ENCODE measurements around the gene CLTCL1. TPM values are rescaled to one million over a fixed set of nuclear protein-coding genes. Genes with fewer than 3 reads are reported as not detected.

CLTCL1 gene
- total and polyA plus RNA-seq, 5 donors = 16.6 to 26.7 (median 20.6) TPM

GRCh38 chr22:19229600-19229999, 61.9 kb downstream of the CLTCL1 start:
- Histone ChIP-seq H3K4me3 (ENCODE audit: low read length) (no peak overlapping the region), H3K4me1 (ENCODE audit: control insufficient read depth, insufficient read depth, low read length) (no peaks in the 10 kb centered on the region), H3K9me3 (ENCODE audit: control insufficient read depth, low read length) (no peaks in the 10 kb centered on the region), H3K27me3 (ENCODE audit: control insufficient read depth, insufficient read depth) (no peaks in the 10 kb centered on the region), H3K27ac (ENCODE audit: low read length) (no peak overlapping the region)
- intact Hi-C loops (cut with DNase I) = no loop called here
- 80% methylated on average over 2 of the region's 2 CpGs for WGBS
- DNase-seq = no peak
- no peak for ATAC-seq

- no peak overlapping the region for H3K4me3 ChIP-seq (ENCODE audit: low read length)
- no peaks in the 10 kb centered on the region for H3K27me3 ChIP-seq (ENCODE audit: control insufficient read depth, insufficient read depth)
- no peaks in the 10 kb centered on the region for H3K4me1 ChIP-seq (ENCODE audit: control insufficient read depth, insufficient read depth, low read length)
- H3K9me3 ChIP-seq (ENCODE audit: control insufficient read depth, low read length) = no peaks in the 10 kb centered on the region
- H3K27ac ChIP-seq (ENCODE audit: low read length) = no peak overlapping the region
- intact Hi-C loops (cut with DNase I) = no loop called here
- 72% methylated on average over 4 of the region's 4 CpGs for WGBS
- DNase-seq (no peak), ATAC-seq (no peak)
These were observed 63.3 kb downstream of the CLTCL1 start for GRCh38 chr22:19228179-19228578.

DNA sequence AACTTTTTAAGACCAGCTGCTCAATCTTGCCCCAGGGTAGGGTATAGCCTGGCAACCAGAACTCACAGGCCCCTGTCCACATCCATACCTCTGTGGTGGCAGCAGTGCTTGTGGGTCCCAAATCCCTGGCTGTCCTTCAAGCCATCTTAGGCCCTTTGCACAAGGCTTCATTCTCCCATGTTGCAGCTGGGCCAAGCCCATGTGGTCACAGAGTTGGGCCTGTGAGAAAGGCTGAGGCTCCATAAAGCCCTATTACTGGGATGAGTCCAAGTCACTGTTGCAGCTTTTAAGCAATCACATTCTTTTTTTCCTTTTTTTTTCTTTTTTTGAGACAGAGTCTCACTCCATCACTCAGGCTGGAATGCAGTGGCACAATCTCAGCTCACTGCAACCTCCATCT, 65.1 kb downstream of the CLTCL1 start:
- no peak overlapping the region for H3K4me3 ChIP-seq (ENCODE audit: low read length)
- intact Hi-C loops (cut with DNase I) = no loop called here

DNA sequence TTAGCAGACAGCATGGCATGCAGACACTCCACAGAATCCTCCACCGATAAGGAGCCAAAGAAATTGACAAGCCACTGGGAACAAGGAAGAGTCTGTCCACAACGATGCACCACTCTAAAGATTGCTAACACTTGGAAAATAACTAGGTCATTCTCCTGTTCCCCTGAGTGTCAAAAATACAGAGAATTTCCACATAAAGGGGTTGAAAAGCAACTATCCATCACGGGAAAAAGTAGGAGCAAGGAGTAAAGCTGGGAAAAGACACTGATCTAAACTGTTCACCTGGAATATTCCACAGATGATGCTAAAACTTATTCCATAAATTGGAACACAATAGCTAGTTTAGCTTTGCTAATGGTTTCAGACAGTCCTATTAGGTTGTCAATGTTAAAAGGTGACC, 66.0 kb downstream of the CLTCL1 start:
- ATAC-seq = no peak
- Histone ChIP-seq H3K4me1 (ENCODE audit: control insufficient read depth, insufficient read depth, low read length) (no peaks in the 10 kb centered on the region), H3K9me3 (ENCODE audit: control insufficient read depth, low read length) (no peaks in the 10 kb centered on the region), H3K4me3 (ENCODE audit: low read length) (no peak overlapping the region), H3K27me3 (ENCODE audit: control insufficient read depth, insufficient read depth) (no peaks in the 10 kb centered on the region), H3K27ac (ENCODE audit: low read length) (no peak overlapping the region)
- no peak for DNase-seq
- intact Hi-C loops (cut with DNase I) = no loop called here
- 85% methylated on average over 3 of the region's 3 CpGs for WGBS

More for the DNA sequence above, 65.1 kb downstream of the CLTCL1 start:
- Histone ChIP-seq H3K27me3 (ENCODE audit: control insufficient read depth, insufficient read depth) (no peaks in the 10 kb centered on the region), H3K27ac (ENCODE audit: low read length) (no peak overlapping the region), H3K4me1 (ENCODE audit: control insufficient read depth, insufficient read depth, low read length) (no peaks in the 10 kb centered on the region), H3K9me3 (ENCODE audit: control insufficient read depth, low read length) (no peaks in the 10 kb centered on the region)
- ATAC-seq = no peak
- no peak for DNase-seq

GRCh38 chr22:19224985-19225384, 66.5 kb downstream of the CLTCL1 start:
- intact Hi-C loops (cut with DNase I) = no loop called here
- 96% methylated on average over 7 of the region's 7 CpGs for WGBS
- H3K4me1 ChIP-seq (ENCODE audit: control insufficient read depth, insufficient read depth, low read length) = no peaks in the 10 kb centered on the region

DNA sequence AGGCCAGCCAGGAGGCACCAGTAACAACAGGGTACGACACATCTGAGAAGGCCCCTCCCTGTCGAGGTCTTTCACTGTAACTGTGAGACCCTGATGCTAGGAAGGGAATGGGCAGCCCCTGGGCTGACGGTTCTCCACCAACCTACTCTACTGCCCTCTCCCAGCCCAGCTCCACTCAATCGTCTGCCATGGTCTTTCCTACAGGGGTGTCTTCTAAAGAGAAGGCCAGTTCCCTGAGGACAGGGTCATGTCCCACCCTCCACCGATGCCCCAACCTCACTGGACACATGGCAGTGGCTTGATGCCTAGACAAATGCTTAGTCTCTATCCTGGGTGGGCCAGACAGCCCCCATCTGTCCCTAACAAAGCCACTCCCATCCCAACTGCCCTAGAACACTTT, 67.0 kb downstream of the CLTCL1 start:
- Histone ChIP-seq H3K27ac (ENCODE audit: low read length) (no peak overlapping the region), H3K27me3 (ENCODE audit: control insufficient read depth, insufficient read depth) (no peaks in the 10 kb centered on the region), H3K4me3 (ENCODE audit: low read length) (no peak overlapping the region), H3K9me3 (ENCODE audit: control insufficient read depth, low read length) (no peaks in the 10 kb centered on the region), H3K4me1 (ENCODE audit: control insufficient read depth, insufficient read depth, low read length) (no peaks in the 10 kb centered on the region)
- no peak for ATAC-seq
- no peak for DNase-seq
- WGBS = 91% methylated on average over 5 of the region's 5 CpGs
- intact Hi-C loops (cut with DNase I) = no loop called here

More at GRCh38 chr22:19224985-19225384, 66.5 kb downstream of the CLTCL1 start:
- DNase-seq (no peak), ATAC-seq (no peak)
- Histone ChIP-seq H3K27me3 (ENCODE audit: control insufficient read depth, insufficient read depth) (no peaks in the 10 kb centered on the region), H3K4me3 (ENCODE audit: low read length) (no peak overlapping the region), H3K9me3 (ENCODE audit: control insufficient read depth, low read length) (no peaks in the 10 kb centered on the region), H3K27ac (ENCODE audit: low read length) (no peak overlapping the region)

DNA sequence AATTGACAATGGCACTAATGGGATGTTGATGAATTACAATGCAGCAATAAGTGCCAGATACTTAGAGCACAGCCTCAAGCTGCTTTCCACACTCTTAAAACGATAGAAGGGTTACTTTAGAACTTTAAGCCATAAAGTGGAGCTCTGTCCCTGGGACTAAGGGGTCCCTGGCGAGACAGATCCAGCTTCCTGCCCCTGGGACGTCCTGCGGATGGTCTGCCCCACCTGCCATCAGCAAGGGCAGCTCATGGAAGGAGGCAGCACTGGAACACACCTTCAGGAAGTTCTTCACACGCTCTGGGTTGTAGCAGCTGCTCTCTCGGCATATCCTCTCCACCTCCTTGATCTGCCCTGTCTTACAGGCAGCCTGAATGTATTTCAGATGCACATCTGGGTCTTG, 67.9 kb downstream of the CLTCL1 start:
- Histone ChIP-seq H3K4me3 (ENCODE audit: low read length) (no peak overlapping the region), H3K27ac (ENCODE audit: low read length) (no peak overlapping the region), H3K4me1 (ENCODE audit: control insufficient read depth, insufficient read depth, low read length) (peaks cover 2% of the 10 kb centered on the region), H3K27me3 (ENCODE audit: control insufficient read depth, insufficient read depth) (no peaks in the 10 kb centered on the region), H3K9me3 (ENCODE audit: control insufficient read depth, low read length) (no peaks in the 10 kb centered on the region)
- intact Hi-C loops (cut with DNase I) = no loop called here
- WGBS = 88% methylated on average over 6 of the region's 6 CpGs
- DNase-seq (no peak), ATAC-seq (no peak)

DNA sequence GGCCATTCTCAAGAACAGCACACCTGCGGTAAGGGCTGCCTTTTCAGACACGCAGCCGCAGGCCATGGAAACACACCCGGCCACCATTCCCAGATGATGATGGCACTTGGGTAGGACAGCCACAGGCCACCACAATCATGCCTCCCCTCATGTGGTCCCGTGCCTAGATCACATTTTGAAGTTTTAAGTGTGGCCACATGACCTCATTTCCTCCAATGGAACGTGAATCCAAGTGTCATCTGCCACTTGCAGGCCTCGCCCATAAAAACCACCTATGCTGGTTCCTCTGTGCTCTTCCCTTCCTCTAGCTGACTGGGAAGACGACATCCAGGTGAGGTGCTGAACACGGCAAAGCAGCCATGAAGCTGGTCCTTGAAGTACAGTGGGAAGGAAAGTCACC, 68.4 kb downstream of the CLTCL1 start:
- ATAC-seq (no peak), DNase-seq (no peak)
- no peak overlapping the region for H3K27ac ChIP-seq (ENCODE audit: low read length)
- H3K9me3 ChIP-seq (ENCODE audit: control insufficient read depth, low read length) = no peaks in the 10 kb centered on the region
- no peak overlapping the region for H3K4me3 ChIP-seq (ENCODE audit: low read length)
- peaks cover 3% of the 10 kb centered on the region for H3K4me1 ChIP-seq (ENCODE audit: control insufficient read depth, insufficient read depth, low read length)
- intact Hi-C loops (cut with DNase I) = no loop called here
- 92% methylated on average over 9 of the region's 9 CpGs for WGBS
- no peaks in the 10 kb centered on the region for H3K27me3 ChIP-seq (ENCODE audit: control insufficient read depth, insufficient read depth)

- intact Hi-C loops (cut with DNase I) = no loop called here
These were observed 69.1 kb downstream of the CLTCL1 start for GRCh38 chr22:19222242-19223005.

DNA sequence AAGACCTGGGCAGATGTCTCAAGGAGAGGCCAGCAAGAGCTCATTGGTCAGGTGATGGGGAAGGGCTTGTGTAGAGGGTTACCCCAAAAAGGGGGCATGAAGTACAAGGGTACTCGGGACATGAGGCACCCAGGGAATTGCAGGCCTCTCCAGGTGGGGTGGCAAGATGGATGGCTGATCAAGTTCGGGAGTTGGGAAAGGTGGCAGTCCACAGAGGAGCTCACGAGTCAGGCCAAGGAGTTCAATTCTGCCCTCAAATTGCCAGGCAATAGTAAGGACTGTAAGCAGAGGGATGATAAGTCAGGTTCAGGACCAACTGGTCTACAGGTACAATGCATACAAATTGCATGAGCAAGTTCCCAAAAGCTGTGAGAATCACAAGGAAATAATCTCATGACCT, 70.7 kb downstream of the CLTCL1 start:
- Histone ChIP-seq H3K9me3 (ENCODE audit: control insufficient read depth, low read length) (no peaks in the 10 kb centered on the region), H3K27ac (ENCODE audit: low read length) (no peak overlapping the region), H3K4me3 (ENCODE audit: low read length) (no peak overlapping the region), H3K27me3 (ENCODE audit: control insufficient read depth, insufficient read depth) (no peaks in the 10 kb centered on the region), H3K4me1 (ENCODE audit: control insufficient read depth, insufficient read depth, low read length) (peaks cover 3% of the 10 kb centered on the region)
- ATAC-seq (no peak), DNase-seq (no peak)
- WGBS = 90% methylated on average over 3 of the region's 3 CpGs
- intact Hi-C loops (cut with DNase I) = no loop called here

More at GRCh38 chr22:19222242-19223005, 69.1 kb downstream of the CLTCL1 start:
- H3K4me3 ChIP-seq (ENCODE audit: low read length) = no peak overlapping the region
- peaks cover 3% of the 10 kb centered on the region for H3K4me1 ChIP-seq (ENCODE audit: control insufficient read depth, insufficient read depth, low read length)
- H3K9me3 ChIP-seq (ENCODE audit: control insufficient read depth, low read length) = no peaks in the 10 kb centered on the region
- ATAC-seq = no peak
- WGBS = 93% methylated on average over 11 of the region's 11 CpGs
- H3K27me3 ChIP-seq (ENCODE audit: control insufficient read depth, insufficient read depth) = no peaks in the 10 kb centered on the region
- H3K27ac ChIP-seq (ENCODE audit: low read length) = no peak overlapping the region
- DNase-seq = no peak

DNA sequence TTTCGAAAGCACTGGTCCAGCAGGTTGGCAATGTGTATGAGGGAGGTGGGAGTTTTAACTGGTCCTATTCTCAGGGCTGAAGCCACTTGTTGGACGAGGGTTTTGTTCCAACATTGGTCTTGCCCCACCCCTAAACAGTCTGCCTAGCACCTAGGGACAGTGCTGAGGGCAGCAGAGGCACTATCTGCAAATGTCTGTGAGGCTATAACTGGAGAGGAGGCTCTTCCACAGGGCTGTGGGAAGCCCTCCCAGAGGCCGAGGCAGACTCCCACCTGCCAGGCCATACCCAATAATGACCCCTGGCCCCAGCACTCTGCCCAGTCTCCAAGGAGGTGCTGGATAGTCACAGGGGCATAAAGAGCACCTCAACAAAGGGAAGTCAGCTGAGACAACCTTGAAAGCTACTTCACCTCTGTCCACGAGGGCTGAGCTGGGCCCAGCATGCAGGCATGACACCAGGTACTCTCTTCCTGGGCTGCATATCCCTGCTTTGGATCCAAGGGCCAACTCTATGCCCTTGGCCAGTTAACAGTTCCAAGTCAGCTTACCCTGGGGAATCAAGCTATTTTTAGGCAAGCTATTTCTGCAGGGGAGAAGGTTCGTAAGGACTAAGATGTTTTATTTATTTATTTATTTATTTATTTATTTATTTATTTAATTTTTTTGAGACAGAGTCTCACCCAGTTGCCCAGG, 72.8 kb downstream of the CLTCL1 start:
- ATAC-seq (peak; percentile 47 to 59), DNase-seq (no peak)
- Histone ChIP-seq H3K27ac (ENCODE audit: low read length) (peak overlapping the region; percentile 53), H3K4me3 (ENCODE audit: low read length) (no peak overlapping the region), H3K27me3 (ENCODE audit: control insufficient read depth, insufficient read depth) (no peaks in the 10 kb centered on the region), H3K4me1 (ENCODE audit: control insufficient read depth, insufficient read depth, low read length) (peaks cover 3% of the 10 kb centered on the region), H3K9me3 (ENCODE audit: control insufficient read depth, low read length) (no peaks in the 10 kb centered on the region)
- intact Hi-C loops (cut with DNase I) = no loop called here
- WGBS = 52% methylated on average over 5 of the region's 5 CpGs

All from right cardiac atrium (tissue), 5 donors.